Measurements from ENCODE around the gene LINC00305.

DNA sequence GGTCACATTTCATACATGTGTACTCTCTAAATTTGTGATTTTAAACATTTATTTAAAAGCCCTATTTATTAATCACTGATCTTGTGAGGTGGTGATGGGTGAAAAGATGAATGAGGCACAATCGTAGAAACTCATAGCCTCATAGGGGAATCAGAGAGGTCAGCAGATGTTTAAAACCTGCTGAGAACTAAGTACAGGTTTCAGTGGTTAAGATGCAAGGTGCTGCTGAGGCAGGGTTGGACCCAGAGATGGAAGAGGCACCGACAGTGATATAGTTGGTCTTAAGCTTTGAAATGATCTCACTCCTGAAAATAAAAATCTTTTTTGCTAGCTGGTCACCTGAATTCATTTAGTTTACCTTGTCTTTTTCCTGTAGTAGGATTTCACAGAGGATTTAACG lies 49.6 kb downstream of the LINC00305 start:
- TF ChIP-seq, protein P1, sequence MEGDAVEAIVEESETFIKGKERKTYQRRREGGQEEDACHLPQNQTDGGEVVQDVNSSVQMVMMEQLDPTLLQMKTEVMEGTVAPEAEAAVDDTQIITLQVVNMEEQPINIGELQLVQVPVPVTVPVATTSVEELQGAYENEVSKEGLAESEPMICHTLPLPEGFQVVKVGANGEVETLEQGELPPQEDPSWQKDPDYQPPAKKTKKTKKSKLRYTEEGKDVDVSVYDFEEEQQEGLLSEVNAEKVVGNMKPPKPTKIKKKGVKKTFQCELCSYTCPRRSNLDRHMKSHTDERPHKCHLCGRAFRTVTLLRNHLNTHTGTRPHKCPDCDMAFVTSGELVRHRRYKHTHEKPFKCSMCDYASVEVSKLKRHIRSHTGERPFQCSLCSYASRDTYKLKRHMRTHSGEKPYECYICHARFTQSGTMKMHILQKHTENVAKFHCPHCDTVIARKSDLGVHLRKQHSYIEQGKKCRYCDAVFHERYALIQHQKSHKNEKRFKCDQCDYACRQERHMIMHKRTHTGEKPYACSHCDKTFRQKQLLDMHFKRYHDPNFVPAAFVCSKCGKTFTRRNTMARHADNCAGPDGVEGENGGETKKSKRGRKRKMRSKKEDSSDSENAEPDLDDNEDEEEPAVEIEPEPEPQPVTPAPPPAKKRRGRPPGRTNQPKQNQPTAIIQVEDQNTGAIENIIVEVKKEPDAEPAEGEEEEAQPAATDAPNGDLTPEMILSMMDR (tag by site-specific recombination; IDR thresholded peaks at IDR 0.05): no peak
- TF ChIP-seq YY1 (tag by site-specific recombination; IDR thresholded peaks at IDR 0.05): no peak
- no peak for TF ChIP-seq ZNF561 (tag by site-specific recombination; IDR thresholded peaks at IDR 0.05; ENCODE audit: borderline replicate concordance)
- TF ChIP-seq, protein P2, sequence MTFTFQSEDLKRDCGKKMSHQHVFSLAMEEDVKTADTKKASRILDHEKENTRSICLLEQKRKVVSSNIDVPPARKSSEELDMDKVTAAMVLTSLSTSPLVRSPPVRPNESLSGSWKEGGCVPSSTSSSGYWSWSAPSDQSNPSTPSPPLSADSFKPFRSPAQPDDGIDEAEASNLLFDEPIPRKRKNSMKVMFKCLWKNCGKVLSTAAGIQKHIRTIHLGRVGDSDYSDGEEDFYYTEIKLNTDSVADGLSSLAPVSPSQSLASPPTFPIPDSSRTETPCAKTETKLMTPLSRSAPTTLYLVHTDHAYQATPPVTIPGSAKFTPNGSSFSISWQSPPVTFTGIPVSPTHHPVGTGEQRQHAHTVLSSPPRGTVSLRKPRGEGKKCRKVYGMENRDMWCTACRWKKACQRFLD (tag by site-specific recombination; IDR thresholded peaks at IDR 0.05): no peak
- TF ChIP-seq PRDM1 (tag by site-specific recombination; IDR thresholded peaks at IDR 0.05): no peak
- TF ChIP-seq, protein P3, sequence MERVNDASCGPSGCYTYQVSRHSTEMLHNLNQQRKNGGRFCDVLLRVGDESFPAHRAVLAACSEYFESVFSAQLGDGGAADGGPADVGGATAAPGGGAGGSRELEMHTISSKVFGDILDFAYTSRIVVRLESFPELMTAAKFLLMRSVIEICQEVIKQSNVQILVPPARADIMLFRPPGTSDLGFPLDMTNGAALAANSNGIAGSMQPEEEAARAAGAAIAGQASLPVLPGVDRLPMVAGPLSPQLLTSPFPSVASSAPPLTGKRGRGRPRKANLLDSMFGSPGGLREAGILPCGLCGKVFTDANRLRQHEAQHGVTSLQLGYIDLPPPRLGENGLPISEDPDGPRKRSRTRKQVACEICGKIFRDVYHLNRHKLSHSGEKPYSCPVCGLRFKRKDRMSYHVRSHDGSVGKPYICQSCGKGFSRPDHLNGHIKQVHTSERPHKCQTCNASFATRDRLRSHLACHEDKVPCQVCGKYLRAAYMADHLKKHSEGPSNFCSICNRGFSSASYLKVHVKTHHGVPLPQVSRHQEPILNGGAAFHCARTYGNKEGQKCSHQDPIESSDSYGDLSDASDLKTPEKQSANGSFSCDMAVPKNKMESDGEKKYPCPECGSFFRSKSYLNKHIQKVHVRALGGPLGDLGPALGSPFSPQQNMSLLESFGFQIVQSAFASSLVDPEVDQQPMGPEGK (tag by site-specific recombination; IDR thresholded peaks at IDR 0.05): no peak
- TF ChIP-seq ZNF529 (tag by site-specific recombination; IDR thresholded peaks at IDR 0.05; ENCODE audit: insufficient replicate concordance): no peak
- TF ChIP-seq, protein P4, sequence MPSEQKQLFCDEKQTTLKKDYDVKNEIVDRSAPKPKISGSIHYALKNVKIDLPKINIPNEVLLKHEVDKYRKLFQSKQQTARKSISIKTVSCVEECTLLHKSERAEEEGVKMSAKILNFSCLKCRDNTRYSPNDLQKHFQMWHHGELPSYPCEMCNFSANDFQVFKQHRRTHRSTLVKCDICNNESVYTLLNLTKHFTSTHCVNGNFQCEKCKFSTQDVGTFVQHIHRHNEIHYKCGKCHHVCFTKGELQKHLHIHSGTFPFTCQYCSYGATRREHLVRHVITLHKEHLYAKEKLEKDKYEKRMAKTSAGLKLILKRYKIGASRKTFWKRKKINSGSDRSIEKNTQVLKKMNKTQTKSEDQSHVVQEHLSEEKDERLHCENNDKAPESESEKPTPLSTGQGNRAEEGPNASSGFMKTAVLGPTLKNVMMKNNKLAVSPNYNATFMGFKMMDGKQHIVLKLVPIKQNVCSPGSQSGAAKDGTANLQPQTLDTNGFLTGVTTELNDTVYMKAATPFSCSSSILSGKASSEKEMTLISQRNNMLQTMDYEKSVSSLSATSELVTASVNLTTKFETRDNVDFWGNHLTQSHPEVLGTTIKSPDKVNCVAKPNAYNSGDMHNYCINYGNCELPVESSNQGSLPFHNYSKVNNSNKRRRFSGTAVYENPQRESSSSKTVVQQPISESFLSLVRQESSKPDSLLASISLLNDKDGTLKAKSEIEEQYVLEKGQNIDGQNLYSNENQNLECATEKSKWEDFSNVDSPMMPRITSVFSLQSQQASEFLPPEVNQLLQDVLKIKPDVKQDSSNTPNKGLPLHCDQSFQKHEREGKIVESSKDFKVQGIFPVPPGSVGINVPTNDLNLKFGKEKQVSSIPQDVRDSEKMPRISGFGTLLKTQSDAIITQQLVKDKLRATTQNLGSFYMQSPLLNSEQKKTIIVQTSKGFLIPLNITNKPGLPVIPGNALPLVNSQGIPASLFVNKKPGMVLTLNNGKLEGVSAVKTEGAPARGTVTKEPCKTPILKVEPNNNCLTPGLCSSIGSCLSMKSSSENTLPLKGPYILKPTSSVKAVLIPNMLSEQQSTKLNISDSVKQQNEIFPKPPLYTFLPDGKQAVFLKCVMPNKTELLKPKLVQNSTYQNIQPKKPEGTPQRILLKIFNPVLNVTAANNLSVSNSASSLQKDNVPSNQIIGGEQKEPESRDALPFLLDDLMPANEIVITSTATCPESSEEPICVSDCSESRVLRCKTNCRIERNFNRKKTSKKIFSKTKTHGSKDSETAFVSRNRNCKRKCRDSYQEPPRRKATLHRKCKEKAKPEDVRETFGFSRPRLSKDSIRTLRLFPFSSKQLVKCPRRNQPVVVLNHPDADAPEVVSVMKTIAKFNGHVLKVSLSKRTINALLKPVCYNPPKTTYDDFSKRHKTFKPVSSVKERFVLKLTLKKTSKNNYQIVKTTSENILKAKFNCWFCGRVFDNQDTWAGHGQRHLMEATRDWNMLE (tag by site-specific recombination; conservative IDR thresholded peaks at IDR 0.05; ENCODE audit: low read depth): no peak
- no peak for TF ChIP-seq ZNF510 (tag by site-specific recombination; IDR thresholded peaks at IDR 0.05; ENCODE audit: insufficient replicate concordance)
- TF ChIP-seq ZNF600 (tag by site-specific recombination; IDR thresholded peaks at IDR 0.05): no peak
- no peak for TF ChIP-seq EGR2 (tag by site-specific recombination; IDR thresholded peaks at IDR 0.05; ENCODE audit: low read depth)
- no peak for TF ChIP-seq ZNF791 (tag by site-specific recombination; IDR thresholded peaks at IDR 0.05)
